Glutamatergic neuron (in vitro differentiated cells): ENCODE data around the gene PRELID3B. TPM values are rescaled to one million over a fixed set of nuclear protein-coding genes. Genes with fewer than 3 reads are reported as not detected.

Source experiments
- DNase-seq: peaks from one replicate; pipeline ENCODE4 v3.0.0; 2022
- H3K27ac Mint-ChIP-seq: one replicate; pipeline ENCODE4 v1.8.0; 2020; ENCODE audit warnings: mild to moderate bottlenecking, mixed read lengths, inconsistent platforms; ENCODE audit not compliant: unreplicated experiment
- H3K27me3 Mint-ChIP-seq: one replicate; pipeline ENCODE4 v1.8.0; 2020; ENCODE audit warnings: mild to moderate bottlenecking, moderate library complexity, mixed read lengths, inconsistent platforms; ENCODE audit not compliant: unreplicated experiment
- H3K36me3 Mint-ChIP-seq: one replicate; pipeline ENCODE4 v1.8.0; 2020; ENCODE audit warnings: mild to moderate bottlenecking, mixed read lengths, inconsistent platforms; ENCODE audit not compliant: unreplicated experiment
- H3K4me1 Mint-ChIP-seq: one replicate; pipeline ENCODE4 v1.8.0; 2020; ENCODE audit warnings: mild to moderate bottlenecking, low read depth, mixed read lengths, inconsistent platforms; ENCODE audit not compliant: unreplicated experiment
- H3K4me3 Mint-ChIP-seq: one replicate; pipeline ENCODE4 v1.8.0; 2020; ENCODE audit warnings: mild to moderate bottlenecking, mixed read lengths, inconsistent platforms; ENCODE audit not compliant: unreplicated experiment
- H3K9me3 Mint-ChIP-seq: one replicate; pipeline ENCODE4 v1.8.0; 2020; ENCODE audit warnings: mild to moderate bottlenecking, moderate library complexity, mixed read lengths, inconsistent platforms; ENCODE audit not compliant: unreplicated experiment
- CTCF ChIP-seq: fragments of 200-600 bp; sonication (generic); IDR thresholded peaks from one replicate; pipeline ENCODE4 v1.5.0; 2021; ENCODE audit not compliant: partially characterized antibody, unreplicated experiment
- total RNA-seq: library from RNA; stranded (reverse); fragmentation: NEBNext Ultra II Directional; extraction: Animal tissue kit (Norgen Biotek cat#: 25700); gene quantifications from one replicate; pipeline ENCODE4 v1.2.1, GENCODE V29; 2021; ENCODE audit not compliant: unreplicated experiment

PRELID3B gene
- total RNA-seq, 1 donor from 2014 or later, result 65.5 TPM

GRCh38 chr20:59040667-59041066 is 1.9 kb downstream of the PRELID3B start:
- peaks cover 15% of the 10 kb centered on the region for H3K4me1 Mint-ChIP-seq
- peak overlapping the region; percentile 70 for H3K4me3 Mint-ChIP-seq
- H3K27me3 Mint-ChIP-seq, result peaks cover 1% of the 10 kb centered on the region
- no peak for TF ChIP-seq CTCF
- peaks cover 4% of the 10 kb centered on the region for H3K9me3 Mint-ChIP-seq
- H3K27ac Mint-ChIP-seq, result no peak overlapping the region
- DNase-seq, result no peak
- peaks cover 2% of the 10 kb centered on the region for H3K36me3 Mint-ChIP-seq

GRCh38 chr20:59039233-59039632 is 3.4 kb downstream of the PRELID3B start:
- no peak for DNase-seq
- Mint-ChIP-seq H3K27me3 (peaks cover 1% of the 10 kb centered on the region), H3K4me3 (no peak overlapping the region), H3K27ac (no peak overlapping the region), H3K4me1 (peaks cover 15% of the 10 kb centered on the region), H3K36me3 (peaks cover 5% of the 10 kb centered on the region), H3K9me3 (peaks cover 5% of the 10 kb centered on the region)
- TF ChIP-seq CTCF, result no peak

- Mint-ChIP-seq H3K27me3 (peaks cover 1% of the 10 kb centered on the region), H3K4me1 (peaks cover 9% of the 10 kb centered on the region), H3K36me3 (peaks cover 5% of the 10 kb centered on the region), H3K4me3 (no peak overlapping the region), H3K27ac (peak overlapping the region; percentile 30), H3K9me3 (peaks cover 5% of the 10 kb centered on the region)
- no peak for TF ChIP-seq CTCF
- no peak for DNase-seq
Observed at GRCh38 chr20:59037386-59037785, 5.2 kb downstream of the PRELID3B start.

GRCh38 chr20:59035381-59035780 is 7.2 kb downstream of the PRELID3B start:
- Mint-ChIP-seq H3K27ac (no peak overlapping the region), H3K4me1 (peaks cover 6% of the 10 kb centered on the region), H3K36me3 (peaks cover 5% of the 10 kb centered on the region), H3K4me3 (no peak overlapping the region), H3K27me3 (no peaks in the 10 kb centered on the region), H3K9me3 (peaks cover 3% of the 10 kb centered on the region)
- no peak for DNase-seq
- no peak for TF ChIP-seq CTCF

GRCh38 chr20:59033616-59034165 is 8.9 kb downstream of the PRELID3B start:
- Mint-ChIP-seq H3K9me3 (peaks cover 3% of the 10 kb centered on the region), H3K36me3 (peaks cover 5% of the 10 kb centered on the region), H3K27ac (no peak overlapping the region), H3K4me3 (peak overlapping the region; percentile 8), H3K4me1 (peaks cover 16% of the 10 kb centered on the region), H3K27me3 (no peaks in the 10 kb centered on the region)
- TF ChIP-seq CTCF, result no peak
- no peak for DNase-seq
